H1 (cell line): ENCODE data around the gene MARCHF9. TPM values are rescaled to one million over a fixed set of nuclear protein-coding genes. Genes with fewer than 3 reads are reported as not detected.

ENCODE experiments used
- CTCF ChIA-PET: fragments of 300-600 bp; sonication (Branson Sonifier 250); formaldehyde crosslinking; loops from one replicate; lab custom pipeline; 2021; ENCODE audit not compliant: partially characterized antibody; lab: Charles Lee
- POLR2A ChIA-PET: fragments of 300-600 bp; sonication (Branson Sonifier 250); formaldehyde crosslinking; loops from one replicate; lab custom pipeline; 2021; ENCODE audit warnings: inconsistent platforms; ENCODE audit not compliant: partially characterized antibody; lab: Charles Lee
- DNase-seq, 2 experiments: peaks; one replicate each; pipeline versions ENCODE4 v3.0.0 to v3.0.0-alpha.2; 2010 to 2022; ENCODE audit warnings: low spot score in 2 of 2, low read depth in 1 of 2, mixed read lengths in 1 of 2
- FAIRE-seq: peaks from 2 replicates; lab custom pipeline; 2011; peaks lifted over from hg19 to GRCh38; lab: Jason Lieb, UNC
- H2AFZ ChIP-seq: 2 replicates; pipeline ENCODE4 v1.8.1; 2012; ENCODE audit warnings: low read length, inconsistent platforms
- H2AK5ac ChIP-seq: 2 replicates; pipeline ENCODE4 v1.6.1; 2013; ENCODE audit warnings: low read depth, low read length
- H2BK120ac ChIP-seq: replicated peaks from 2 replicates; pipeline ENCODE3; 2013; ENCODE audit warnings: low read depth, low read length, inconsistent platforms
- H2BK12ac ChIP-seq: 2 replicates; pipeline ENCODE4 v1.6.1; 2013; ENCODE audit warnings: low read depth, low read length
- H2BK15ac ChIP-seq: 2 replicates; pipeline ENCODE4 v1.6.1; 2013; ENCODE audit warnings: low read length
- H2BK20ac ChIP-seq: 2 replicates; pipeline ENCODE4 v1.6.1; 2013; ENCODE audit warnings: low read length
- H2BK5ac ChIP-seq: 2 replicates; pipeline ENCODE4 v1.6.1; 2013; ENCODE audit warnings: low read depth, low read length
- H3K14ac ChIP-seq: 2 replicates; pipeline ENCODE4 v1.6.1; 2013; ENCODE audit warnings: inconsistent platforms; ENCODE audit not compliant: insufficient read length
- H3K18ac ChIP-seq: 2 replicates; pipeline ENCODE4 v1.6.1; 2013; ENCODE audit warnings: low read length; ENCODE audit errors: extremely low read depth
- H3K23ac ChIP-seq: 2 replicates; pipeline ENCODE4 v1.6.1; 2013; ENCODE audit warnings: inconsistent platforms; ENCODE audit not compliant: insufficient read length
- H3K23me2 ChIP-seq: 2 replicates; pipeline ENCODE4 v1.6.1; 2013; ENCODE audit warnings: low read depth, low read length
- H3K27ac ChIP-seq: 2 replicates; pipeline ENCODE4 v1.6.1; 2011; ENCODE audit warnings: low read depth, low read length, inconsistent platforms
- H3K27me3 ChIP-seq, 4 experiments: replicated peaks in 1 of 4; 1 replicate in 1 of 4; 2 replicates in 3 of 4; pipeline versions ENCODE4 v1.6.1 to v1.8.1; 2011 to 2013; ENCODE audit warnings: low read length in 3 of 4, mild to moderate bottlenecking in 3 of 4, inconsistent platforms in 2 of 4, mixed read lengths in 2 of 4, moderate library complexity in 1 of 4; ENCODE audit not compliant: control insufficient read depth in 3 of 4, insufficient read depth in 3 of 4; ENCODE audit errors: extremely low read depth in 1 of 4
- H3K36me3 ChIP-seq, 4 experiments: 2 replicates each; pipeline versions ENCODE4 v1.6.1 to v1.8.1; 2011 to 2013; ENCODE audit warnings: mild to moderate bottlenecking in 4 of 4, low read length in 3 of 4, moderate library complexity in 2 of 4, control low read depth in 1 of 4, inconsistent platforms in 1 of 4; ENCODE audit not compliant: insufficient read depth in 4 of 4, control insufficient read depth in 2 of 4
- H3K4ac ChIP-seq: replicated peaks from 2 replicates; pipeline ENCODE3; 2013; ENCODE audit warnings: low read length, low read depth, mixed read lengths, inconsistent platforms; ENCODE audit not compliant: insufficient read length
- H3K4me1 ChIP-seq, 4 experiments: replicated peaks in 1 of 4; 1 replicate in 1 of 4; 2 replicates in 3 of 4; pipeline versions ENCODE4 v1.6.1 to v1.8.1; 2011 to 2013; ENCODE audit warnings: low read length in 3 of 4, inconsistent platforms in 2 of 4, mixed read lengths in 1 of 4; ENCODE audit not compliant: insufficient read depth in 4 of 4, control insufficient read depth in 3 of 4
- H3K4me2 ChIP-seq, 2 experiments: 2 replicates each; pipeline versions ENCODE4 v1.6.1 to v1.8.1; 2011 to 2013; ENCODE audit warnings: low read depth in 2 of 2, low read length in 2 of 2, control low read depth in 1 of 2, inconsistent platforms in 1 of 2, mild to moderate bottlenecking in 1 of 2; ENCODE audit not compliant: insufficient read depth in 1 of 2
- H3K4me3 ChIP-seq, 4 experiments: fragments of 200-600, 300-600 bp in 1 of 4; sonication (generic), shearing (Covaris generic), sonication (Bioruptor Twin) in 1 of 4; 2 replicates each; pipeline versions ENCODE4 v1.5.1 to v1.8.1; 2011 to 2016; ENCODE audit warnings: low read length in 4 of 4, low read depth in 3 of 4, control low read depth in 2 of 4, inconsistent platforms in 2 of 4, mild to moderate bottlenecking in 2 of 4, mixed read lengths in 1 of 4, moderate library complexity in 1 of 4; ENCODE audit not compliant: insufficient read depth in 2 of 4; ENCODE audit errors: extremely low read depth in 1 of 4
- H3K56ac ChIP-seq: replicated peaks from 2 replicates; pipeline ENCODE3; 2013; ENCODE audit warnings: low read depth, mild to moderate bottlenecking, mixed read lengths, low read length, inconsistent platforms; ENCODE audit not compliant: insufficient read length
- H3K79me1 ChIP-seq: 2 replicates; pipeline ENCODE4 v1.6.1; 2013; ENCODE audit warnings: low read depth, low read length, control low read depth
- H3K79me2 ChIP-seq, 2 experiments: 2 replicates each; pipeline versions ENCODE4 v1.6.1 to v1.8.1; 2012 to 2013; ENCODE audit warnings: low read length in 2 of 2, mild to moderate bottlenecking in 2 of 2, inconsistent platforms in 1 of 2; ENCODE audit not compliant: insufficient read depth in 2 of 2, control insufficient read depth in 1 of 2
- H3K9ac ChIP-seq, 4 experiments: replicated peaks in 1 of 4; 1 replicate in 1 of 4; 2 replicates in 3 of 4; pipeline versions ENCODE4 v1.6.1 to v1.8.1; 2011 to 2013; ENCODE audit warnings: low read depth in 3 of 4, low read length in 3 of 4, control low read depth in 2 of 4, mild to moderate bottlenecking in 2 of 4, moderate library complexity in 2 of 4, inconsistent platforms in 1 of 4; ENCODE audit errors: extremely low read depth in 1 of 4
- H3K9me3 ChIP-seq, 2 experiments: 2 replicates each; pipeline versions ENCODE4 v1.6.1 to v1.8.1; 2012 to 2013; ENCODE audit warnings: mild to moderate bottlenecking in 2 of 2, moderate library complexity in 2 of 2, control low read depth in 1 of 2, inconsistent platforms in 1 of 2, low read depth in 1 of 2, low read length in 1 of 2, mixed read lengths in 1 of 2; ENCODE audit not compliant: insufficient read depth in 2 of 2
- H4K20me1 ChIP-seq, 2 experiments: replicated peaks in 1 of 2; 2 replicates each; pipeline versions ENCODE3 to v1.8.1; 2011 to 2013; ENCODE audit warnings: inconsistent platforms in 2 of 2, low read length in 2 of 2, mild to moderate bottlenecking in 1 of 2; ENCODE audit not compliant: insufficient read depth in 2 of 2, control insufficient read depth in 1 of 2
- H4K5ac ChIP-seq: 2 replicates; pipeline ENCODE4 v1.6.1; 2013; ENCODE audit warnings: low read length, low read depth, mixed read lengths, inconsistent platforms; ENCODE audit not compliant: insufficient read length
- H4K8ac ChIP-seq: 2 replicates; pipeline ENCODE4 v1.8.0; 2013; ENCODE audit warnings: mild to moderate bottlenecking, moderate library complexity, low read length, inconsistent platforms; ENCODE audit not compliant: insufficient read depth; ENCODE audit errors: extremely low read depth
- H4K91ac ChIP-seq: replicated peaks from 2 replicates; pipeline ENCODE3; 2013; ENCODE audit warnings: low read length, mixed read lengths, inconsistent platforms; ENCODE audit not compliant: insufficient read length
- ASH2L ChIP-seq: fragments of 200-600, 300-600 bp; sonication (generic); IDR thresholded peaks from one replicate; pipeline ENCODE4 v1.7.1; 2017; ENCODE audit warnings: low read length
- CEBPB ChIP-seq: IDR thresholded peaks from 2 replicates; pipeline ENCODE4 v1.6.1; 2012; ENCODE audit warnings: low read depth, low read length
- EGR1 ChIP-seq: IDR thresholded peaks from 2 replicates; pipeline ENCODE4 v1.6.1; 2011; ENCODE audit warnings: low read depth, low read length, borderline replicate concordance
- GTF2F1 ChIP-seq: IDR thresholded peaks from 2 replicates; pipeline ENCODE4 v1.6.1; 2012; ENCODE audit warnings: low read depth, low read length, improper control_type of control experiment, borderline replicate concordance
- HDAC2 ChIP-seq, 2 experiments: fragments of 300-600 bp in 1 of 2; sonication (generic) in 1 of 2; IDR thresholded peaks; 2 replicates each; pipeline ENCODE4 v1.6.1; 2011 to 2012; ENCODE audit warnings: low read depth in 2 of 2, low read length in 2 of 2, mild to moderate bottlenecking in 2 of 2, moderate library complexity in 2 of 2, borderline replicate concordance in 1 of 2, inconsistent platforms in 1 of 2
- KDM5A ChIP-seq: fragments of 200-600 bp; IDR thresholded peaks from 2 replicates; pipeline ENCODE4 v1.7.1; 2012; ENCODE audit warnings: mild to moderate bottlenecking, low read length, inconsistent platforms, mixed read lengths
- MAFK ChIP-seq: IDR thresholded peaks from 2 replicates; pipeline ENCODE4 v1.6.1; 2012; ENCODE audit warnings: low read depth, mild to moderate bottlenecking, improper control_type of control experiment, low read length
- NRF1 ChIP-seq: IDR thresholded peaks from 2 replicates; pipeline ENCODE4 v1.6.1; 2011; ENCODE audit warnings: mild to moderate bottlenecking, low read depth, low read length, improper control_type of control experiment
- POU5F1 ChIP-seq: IDR thresholded peaks from 2 replicates; pipeline ENCODE4 v1.6.1; 2011; ENCODE audit warnings: low read depth, mild to moderate bottlenecking, low read length, moderate library complexity
- SIN3A ChIP-seq, 2 experiments: IDR thresholded peaks in 1 of 2; conservative IDR thresholded peaks in 1 of 2; 2 replicates each; pipeline ENCODE4 v1.6.1; 2011 to 2012; ENCODE audit warnings: low read length in 2 of 2, improper control_type of control experiment in 1 of 2, low read depth in 1 of 2, mild to moderate bottlenecking in 1 of 2
- WGBS, 2 experiments: shearing (Covaris generic) in 1 of 2; methylation state at CpG; one replicate each; pipeline versions ENCODE4 v1.1.6 to v1.1.7; 2013 to 2015; ENCODE audit warnings: low lambda C conversion rate in 2 of 2, mixed read lengths in 2 of 2, inconsistent platforms in 1 of 2, low coverage in 1 of 2, missing lambda C conversion rate in 1 of 2; ENCODE audit not compliant: insufficient replicate concordance in 2 of 2, insufficient coverage in 1 of 2, insufficient read length in 1 of 2; ENCODE audit errors: extremely low coverage in 1 of 2, missing lambda C conversion rate in 1 of 2; 5-methylcytosine and 5-hydroxymethylcytosine counted together
- polyA plus RNA-seq, 7 experiments: library from polyadenylated mRNA; depleted of rRNA in 3 of 7; stranded (reverse) in 5 of 7; unstranded in 2 of 7; fragments of >200 nt in 5 of 7; fragments of 200-250 nt in 2 of 7; gene quantifications; 1 replicate in 5 of 7; 2 replicates in 1 of 7; 4 replicates in 1 of 7; pipeline versions ENCODE4 v1.2.1 to v1.2.3, GENCODE V29; 2011 to 2013; ENCODE audit warnings: missing spikeins in 2 of 7, mixed read lengths in 2 of 7
- total RNA-seq: library from RNA; stranded (reverse); fragmentation: NEBNext Ultra II Directional; extraction: Animal tissue kit (Norgen Biotek cat#: 25700); gene quantifications from 2 replicates; pipeline ENCODE4 v1.2.1, GENCODE V29; 2021

MARCHF9 gene
- total and polyA plus RNA-seq, 2 of the 8 experiments (the other 6 are each of a cell fraction or from before 2014, with no cell fraction given) = 6.4 to 7.8 TPM

DNA sequence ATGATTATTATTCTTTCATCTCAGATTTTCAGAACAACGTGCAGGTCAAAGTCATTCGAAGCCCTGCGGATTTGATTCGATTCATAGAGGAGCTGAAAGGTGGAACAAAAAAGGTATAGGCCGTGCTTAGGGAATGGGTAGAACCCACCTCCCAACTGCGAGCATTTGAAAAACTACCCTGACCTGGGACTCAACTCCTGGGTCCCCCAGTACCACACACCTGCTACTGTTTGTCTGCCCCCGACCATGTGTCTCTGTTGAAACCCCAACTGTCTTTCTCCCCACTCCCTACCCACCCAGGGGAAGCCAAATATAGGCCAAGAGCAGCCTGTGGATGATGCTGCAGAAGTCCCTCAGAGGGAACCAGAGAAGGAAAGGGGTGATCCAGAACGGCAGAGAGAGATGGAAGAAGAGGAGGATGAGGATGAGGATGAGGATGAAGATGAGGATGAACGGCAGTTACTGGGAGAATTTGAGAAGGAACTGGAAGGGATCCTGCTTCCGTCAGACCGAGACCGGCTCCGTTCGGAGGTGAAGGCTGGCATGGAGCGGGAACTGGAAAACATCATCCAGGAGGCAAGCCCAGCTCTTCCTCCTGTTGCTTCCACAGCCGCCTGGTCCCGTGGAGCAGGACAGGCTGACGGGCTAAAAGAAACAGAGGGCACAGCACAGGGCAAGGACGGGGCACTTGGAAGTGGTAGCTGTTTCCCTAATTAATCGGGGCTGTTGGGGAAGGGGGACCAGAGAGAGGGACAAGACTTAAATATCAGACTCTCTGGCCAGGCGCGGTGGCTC is 36.9 kb upstream of the MARCHF9 start:
- Histone ChIP-seq H4K20me1 (peaks cover 0 to 3% of the 10 kb centered on the region in 2 experiments), H2BK5ac (no peak overlapping the region), H2AFZ (no peak overlapping the region), H2BK12ac (no peak overlapping the region), H3K4me3 (no peak overlapping the region), H3K56ac (no peak overlapping the region), H4K91ac (no peak overlapping the region), H3K4ac (no peak overlapping the region), H3K4me2 (no peak overlapping the region), H2BK15ac (no peak overlapping the region), H2AK5ac (no peak overlapping the region), H2BK120ac (no peak overlapping the region), H3K23me2 (no peaks in the 10 kb centered on the region), H3K18ac (no peak overlapping the region), H4K5ac (no peak overlapping the region), H3K36me3 (peaks cover 0 to 22% (median 5%) of the 10 kb centered on the region in 4 experiments; a peak in 4 of 8 replicates), H3K27me3 (no peaks in the 10 kb centered on the region), H2BK20ac (no peak overlapping the region), H4K8ac (no peak overlapping the region), H3K27ac (no peak overlapping the region), H3K23ac (no peak overlapping the region), H3K79me1 (no peaks in the 10 kb centered on the region), H3K9me3 (no peaks in the 10 kb centered on the region), H3K9ac (no peak overlapping the region), H3K79me2 (no peaks in the 10 kb centered on the region), H3K14ac (no peak overlapping the region), H3K4me1 (no peaks in the 10 kb centered on the region)
- TF ChIP-seq ASH2L = no peak
- no peak for TF ChIP-seq NRF1
- no peak for TF ChIP-seq MAFK
- no peak for TF ChIP-seq POU5F1
- TF ChIP-seq CEBPB = no peak
- TF ChIP-seq KDM5A = no peak
- no peak for TF ChIP-seq GTF2F1
- no peak for TF ChIP-seq SIN3A (conservative IDR thresholded peaks at IDR 0.05 in 1 of 2, IDR thresholded peaks at IDR 0.05 in 1 of 2; ENCODE audit: low read depth in 1 of 2, low read length in 2 of 2)
- TF ChIP-seq EGR1 = no peak
- TF ChIP-seq HDAC2 (IDR thresholded peaks at IDR 0.05; ENCODE audit: borderline replicate concordance in 1 of 2, low read depth in 2 of 2, low read length in 2 of 2) = no peak
- DNase-seq (peak in 1 of 2 experiments; percentile 19), FAIRE-seq (no peak)
- ChIA-PET POLR2A (interaction anchor here (0.6 kb wide), 1 partner anchor 75 kb away, joined by 3 read pairs; no protein-coding TSS in a partner anchor), CTCF (interaction anchor here (2.3 to 11.7 kb wide), 2 partner anchors 20 to 24 kb away, joined by 6 to 149 read pairs; partner anchors contain the start of genes AGAP2 and OS9)
- WGBS, 2 experiments = 91 to 100% methylated on average over 1 to 21 of the region's 22 CpGs
